ENCODE data around the gene MUL1.
"Not testable (repeated sequence)": the region's sequence is repeated elsewhere in the genome, so short reads cannot be mapped to it uniquely, and the experiment has no call there.

Gene MUL1

DNA sequence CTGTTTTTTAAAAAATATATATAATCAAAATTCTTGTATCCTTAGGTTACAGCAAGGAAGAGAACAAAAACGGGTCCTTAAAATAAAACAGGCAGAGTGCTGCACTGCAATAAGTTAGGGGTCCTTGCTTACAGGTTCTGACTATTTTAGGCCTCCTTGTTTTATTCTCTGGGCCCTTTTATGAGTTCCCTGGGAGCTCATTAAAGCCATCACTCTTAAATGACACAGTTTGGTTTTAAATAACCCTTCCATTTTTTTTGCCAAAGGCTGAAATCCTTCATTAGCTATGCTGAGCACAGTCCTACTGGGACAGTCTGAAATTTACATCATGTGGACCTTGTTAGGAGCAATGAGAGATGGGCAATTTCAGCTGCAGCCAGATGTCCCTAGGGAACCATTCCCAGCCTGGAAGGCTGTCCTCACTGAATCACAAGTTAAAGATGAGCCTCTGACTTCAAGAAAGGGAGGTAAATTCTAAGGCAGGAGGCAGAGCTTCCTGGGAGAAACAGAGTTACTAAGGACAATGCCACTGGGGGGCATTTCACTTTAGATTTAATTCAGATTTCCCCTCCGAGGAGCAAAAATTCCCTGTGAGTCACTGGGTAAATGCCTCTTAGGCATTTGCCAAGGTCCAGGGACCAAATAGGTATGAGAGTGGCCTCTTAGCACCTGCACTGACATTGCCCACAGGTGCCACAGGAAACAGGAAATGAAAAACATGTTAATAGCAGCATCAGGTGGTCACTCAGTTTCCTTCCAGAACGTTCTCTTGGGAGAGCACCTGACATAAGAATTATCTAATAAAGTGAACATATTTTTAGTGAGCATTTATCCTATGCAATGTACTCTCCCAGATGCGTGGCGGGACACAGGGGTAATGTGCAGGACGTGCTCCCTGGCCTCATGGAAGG, 3.8 kb upstream of the MUL1 start:
- peak; percentile 22 for DNase-seq

DNA sequence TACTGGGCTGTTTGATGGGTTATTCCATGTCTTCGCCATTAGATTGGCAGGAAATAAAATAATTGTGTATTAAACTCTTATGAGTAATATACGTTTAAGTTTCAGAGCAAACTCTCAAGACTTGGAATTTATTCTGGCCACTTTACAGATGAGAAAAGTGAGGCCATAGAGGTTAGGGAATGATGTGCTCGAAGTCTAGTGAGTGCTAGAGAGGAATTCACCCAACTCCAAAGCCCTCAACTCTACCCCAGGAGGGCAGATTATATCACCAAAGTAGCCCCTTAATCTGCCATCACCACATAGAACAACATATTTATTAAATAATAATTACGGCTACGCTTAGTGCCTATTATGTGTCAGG, 440 bp upstream of the MUL1 start:
- DNase-seq: no peak

DNA sequence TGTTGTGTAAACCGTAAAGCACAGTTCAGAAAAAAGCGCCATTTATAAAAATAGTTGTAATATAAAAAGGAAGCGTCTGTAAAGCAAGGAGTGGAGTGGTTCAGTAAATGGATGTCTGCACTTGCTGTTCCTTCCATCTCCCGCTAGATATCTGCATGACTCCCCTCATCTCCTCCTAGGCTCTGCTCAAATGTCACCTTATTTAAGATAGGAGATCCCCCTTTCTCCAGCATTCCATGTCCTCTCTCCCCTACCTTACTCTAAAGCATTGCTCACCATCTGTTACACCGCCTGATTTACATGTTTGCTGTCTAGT, 745 bp downstream of the MUL1 start:
- DNase-seq: no peak

DNA sequence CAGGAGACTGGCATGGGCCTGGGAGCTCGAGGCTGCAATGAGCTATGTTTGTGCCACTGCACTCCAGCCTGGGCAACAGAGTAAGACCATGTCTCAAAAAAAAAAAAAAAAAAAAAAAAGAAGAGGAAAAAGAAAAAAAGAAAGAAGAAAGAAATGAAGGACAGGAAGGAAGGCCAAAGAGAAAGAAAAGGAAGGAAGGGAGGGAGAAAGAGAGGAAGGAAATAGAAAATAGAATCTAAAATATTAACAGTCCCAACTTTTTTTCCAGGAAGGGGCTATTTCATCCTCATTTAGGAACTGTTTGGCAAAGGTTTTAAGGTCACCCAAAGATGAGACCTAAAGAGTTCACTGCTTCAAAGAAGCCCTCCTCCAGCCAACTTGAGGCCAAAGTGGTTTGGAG, 2.5 kb downstream of the MUL1 start:
- DNase-seq: no peak

DNA sequence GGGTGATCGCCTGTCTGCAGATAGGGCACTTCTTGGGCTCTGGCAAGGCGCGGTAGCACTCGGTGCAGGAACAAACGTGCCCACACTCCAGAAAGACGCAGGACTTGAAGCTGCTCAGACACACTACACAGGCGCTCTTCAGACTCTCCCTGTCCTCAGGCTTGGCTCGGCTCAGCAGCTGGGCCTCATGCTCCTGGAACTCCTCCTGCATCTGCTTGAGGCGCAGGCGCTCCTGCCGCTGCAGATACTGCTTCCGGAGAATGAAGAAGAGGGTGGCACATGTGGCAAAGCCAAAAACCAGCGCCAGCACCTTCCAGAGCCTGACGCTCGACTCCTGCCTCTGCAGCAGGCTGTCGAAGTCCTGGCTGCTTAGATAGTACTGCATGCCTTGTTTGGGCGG, 7.2 kb downstream of the MUL1 start:
- no peak for DNase-seq

DNA sequence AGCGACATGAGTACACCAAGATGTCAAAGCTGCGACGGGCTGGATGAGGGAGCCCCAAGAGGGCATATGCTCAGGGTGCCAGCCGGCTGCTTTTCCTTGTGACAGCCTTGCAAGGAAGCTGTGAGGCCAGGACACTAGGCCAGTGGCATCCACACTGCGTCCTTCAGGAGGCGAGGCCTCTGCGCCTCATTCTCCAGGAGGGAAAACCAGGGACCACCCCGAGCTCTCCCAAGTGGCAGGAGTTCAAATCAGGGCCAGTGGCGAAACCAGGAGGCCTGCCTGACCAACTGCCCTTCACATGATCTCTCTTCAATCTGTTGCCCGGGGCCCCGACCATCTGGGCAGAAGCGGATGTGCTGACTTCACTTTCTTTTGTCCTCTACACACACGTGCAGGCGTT, 8.2 kb downstream of the MUL1 start:
- DNase-seq: no peak

DNA sequence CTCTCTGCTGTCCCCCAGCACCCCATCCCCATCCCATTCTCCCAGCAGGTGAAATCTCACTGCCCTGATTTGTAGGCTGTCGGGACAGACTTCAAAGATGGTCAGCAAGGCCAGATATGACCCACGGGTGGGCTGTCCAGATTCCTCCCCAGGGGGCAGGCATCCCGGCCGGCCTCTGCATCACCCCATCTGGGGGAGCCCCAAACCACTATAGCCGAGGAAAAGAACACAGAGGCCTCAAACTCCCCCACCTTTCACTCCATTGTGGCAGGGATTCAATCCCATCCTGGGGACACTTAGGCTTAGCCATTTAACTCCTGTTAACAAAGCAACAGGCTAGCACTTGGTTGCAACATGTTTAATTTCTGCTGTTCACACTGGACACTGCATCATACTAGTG, 8.8 kb downstream of the MUL1 start:
- no peak for DNase-seq

DNA sequence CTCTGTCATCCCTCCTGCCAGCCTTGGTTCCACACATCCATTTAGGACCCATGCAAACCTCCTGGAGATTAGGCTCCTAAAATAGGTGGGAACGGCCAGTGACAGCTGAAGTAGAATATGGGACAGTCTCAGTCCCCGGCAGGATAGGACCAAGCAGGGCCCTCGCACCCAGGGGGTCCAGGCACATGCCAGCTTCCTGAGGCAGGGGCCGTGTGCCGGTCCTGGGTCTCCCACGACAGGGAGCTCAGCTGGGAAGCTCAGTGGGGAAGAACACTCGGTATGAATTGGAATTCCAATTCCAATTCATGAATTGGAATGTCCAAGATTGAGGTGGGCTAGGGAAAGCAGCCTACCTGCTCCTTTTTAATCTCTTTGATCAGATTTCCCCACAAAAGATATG, 9.8 kb downstream of the MUL1 start:
- no peak for DNase-seq

DNA sequence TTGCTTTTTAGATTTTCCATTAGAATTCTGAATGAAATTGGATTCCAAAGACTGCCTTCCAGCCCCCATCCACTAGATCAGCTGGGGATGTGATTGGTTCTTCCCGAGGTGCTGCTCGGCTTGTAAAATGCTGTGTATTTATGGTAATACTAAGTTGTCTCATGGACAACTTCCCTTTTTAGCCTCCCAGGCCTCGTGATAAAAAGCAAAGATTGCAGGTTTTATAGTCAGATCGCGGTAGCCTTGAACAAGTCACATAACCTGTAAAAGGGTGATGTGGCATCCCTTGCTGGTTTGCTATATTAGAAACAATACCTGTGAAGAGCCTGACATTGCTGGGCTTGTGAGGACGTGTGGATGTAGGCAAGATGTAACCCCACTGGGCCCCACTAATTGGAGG, 10.4 kb downstream of the MUL1 start:
- no peak for DNase-seq

DNA sequence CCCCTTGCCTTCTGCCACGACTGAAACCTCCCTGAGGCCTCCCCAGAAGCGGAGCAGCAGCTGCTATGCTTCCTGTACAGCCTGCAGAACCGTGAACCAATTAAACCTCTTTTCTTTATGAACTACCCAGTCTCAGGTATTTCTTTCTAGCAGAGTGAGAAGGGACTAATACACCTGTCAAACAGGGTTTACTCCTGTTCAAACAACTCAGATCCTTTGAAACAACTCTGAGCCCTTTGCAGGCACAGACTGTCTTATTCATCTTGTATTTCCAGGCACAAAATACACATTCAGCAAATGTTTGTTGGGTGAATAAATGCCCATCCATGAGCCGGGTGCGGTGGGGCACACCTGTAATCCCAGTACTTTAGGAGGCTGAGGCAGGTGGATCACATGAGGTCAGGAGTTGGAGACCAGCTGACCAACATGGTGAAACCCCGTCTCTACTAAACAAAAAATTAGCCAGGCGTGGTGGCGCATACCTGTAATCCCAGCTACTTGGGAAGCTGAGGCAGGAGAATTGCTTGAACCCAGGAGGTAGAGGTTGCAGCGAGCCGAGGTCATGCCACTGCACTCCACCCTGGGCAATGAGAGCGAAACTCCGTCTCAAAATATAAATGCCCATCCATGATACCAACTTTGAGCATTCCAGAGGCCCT, 11.1 kb downstream of the MUL1 start:
- not testable (repeated sequence) for DNase-seq

DNA sequence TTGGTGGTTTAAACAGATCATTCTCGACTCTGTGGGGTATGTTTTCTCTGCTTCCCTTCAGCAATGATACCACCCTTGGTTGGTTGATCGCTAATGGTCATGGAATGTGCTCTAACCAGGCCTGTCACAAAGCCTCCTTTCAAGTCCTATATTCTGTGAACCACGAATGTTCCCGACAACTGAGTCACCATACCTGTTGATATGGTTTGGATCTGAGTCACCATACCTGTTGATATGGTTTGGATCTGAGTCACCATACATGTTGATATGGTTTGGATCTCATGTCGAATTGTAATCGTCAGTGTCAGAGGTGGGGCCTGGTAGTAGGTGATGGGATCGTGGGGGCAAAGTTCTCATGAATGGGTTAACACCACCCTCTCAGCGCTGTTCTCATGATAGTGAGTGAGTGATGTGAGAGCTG, 11.7 kb downstream of the MUL1 start:
- peak; percentile 29 for DNase-seq

DNA sequence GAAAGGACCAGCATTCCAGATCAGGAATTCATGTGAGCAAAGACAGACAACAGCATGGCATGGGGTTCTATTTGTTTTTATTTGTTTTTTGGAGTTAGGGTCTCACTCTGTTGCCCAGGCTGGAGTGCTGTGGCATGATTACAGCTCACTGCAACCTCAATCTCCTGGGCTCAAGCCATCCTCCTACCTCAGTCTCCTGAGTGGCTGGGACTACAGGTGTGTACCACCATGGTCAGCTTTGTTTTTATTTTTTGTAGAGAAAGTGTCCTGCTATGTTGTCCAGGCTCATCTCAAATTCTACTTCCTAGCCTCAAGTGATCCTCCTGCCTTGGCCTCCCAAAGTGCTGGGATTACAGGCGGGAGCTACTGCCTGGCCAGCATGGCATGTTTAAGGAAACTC, 12.3 kb downstream of the MUL1 start:
- DNase-seq: no peak

DNA sequence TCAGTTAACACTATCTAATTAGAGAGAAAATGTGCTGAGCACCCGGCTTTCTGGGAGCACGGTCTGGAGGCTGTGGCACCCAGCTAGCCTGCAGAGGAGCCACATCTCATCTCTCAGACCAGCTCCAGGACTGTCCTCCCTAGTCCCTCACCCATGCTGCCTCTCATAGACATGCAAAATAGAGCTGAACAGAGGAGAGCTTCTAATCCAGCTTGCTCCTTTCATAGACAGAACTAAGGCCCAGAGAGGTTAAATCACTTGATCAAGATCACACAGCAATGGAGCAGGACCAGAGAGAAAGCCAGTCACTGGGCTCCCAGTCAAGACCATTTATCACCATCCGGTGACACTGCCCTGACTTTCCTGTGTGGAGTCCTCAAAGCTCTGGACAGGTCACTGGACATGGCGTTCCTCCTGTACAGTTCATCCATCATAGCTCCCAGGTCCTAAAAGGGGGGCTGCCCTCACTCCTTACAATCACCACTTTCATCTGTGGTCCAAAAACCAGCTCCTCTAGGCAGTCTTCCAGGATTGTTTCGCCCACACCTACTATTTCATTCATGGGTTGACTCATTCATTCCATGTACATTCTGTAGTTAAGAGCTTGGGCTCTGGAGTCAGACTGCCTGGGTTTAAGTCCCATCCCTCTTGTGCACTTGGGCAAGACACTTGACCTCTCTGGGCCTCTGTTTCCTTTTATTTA, 13.2 kb downstream of the MUL1 start:
- DNase-seq: no peak

DNA sequence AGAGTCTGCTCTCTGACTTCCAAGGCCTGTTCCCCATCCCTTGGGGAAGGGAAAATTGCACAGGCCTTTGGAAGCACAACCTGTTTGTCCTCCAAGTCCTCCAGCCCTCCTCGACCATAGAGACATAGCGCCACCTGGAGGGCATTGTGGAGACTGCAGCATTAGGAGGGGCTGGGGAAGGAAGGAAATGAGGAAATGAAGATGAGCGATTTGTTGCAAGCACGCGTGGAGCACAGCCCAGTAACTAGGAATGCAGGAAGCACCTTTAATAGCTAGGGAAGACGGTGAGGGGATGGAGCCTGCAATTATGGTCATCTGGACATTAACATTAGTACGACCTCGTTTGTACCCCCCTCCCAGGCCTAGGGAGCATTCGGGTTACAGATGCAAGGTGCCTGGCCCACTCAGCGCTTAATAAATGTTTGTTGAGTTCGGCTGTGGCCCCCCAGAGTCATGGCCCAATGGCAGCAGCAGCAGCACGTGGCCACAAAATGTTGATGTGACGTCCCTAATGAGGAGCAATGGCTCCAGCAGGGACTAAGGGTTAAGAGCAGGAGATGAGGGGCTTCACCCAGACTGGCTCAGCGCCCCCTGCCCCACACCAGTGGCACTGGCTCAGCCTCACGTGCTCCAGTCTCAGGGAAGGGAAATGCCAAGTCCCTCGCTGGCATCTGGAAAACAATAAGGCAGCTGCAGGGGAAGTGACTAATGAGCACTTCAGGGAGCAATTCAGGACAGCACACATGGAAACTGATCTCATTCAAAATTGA, 13.9 kb downstream of the MUL1 start:
- DNase-seq: peak; percentile 69

DNA sequence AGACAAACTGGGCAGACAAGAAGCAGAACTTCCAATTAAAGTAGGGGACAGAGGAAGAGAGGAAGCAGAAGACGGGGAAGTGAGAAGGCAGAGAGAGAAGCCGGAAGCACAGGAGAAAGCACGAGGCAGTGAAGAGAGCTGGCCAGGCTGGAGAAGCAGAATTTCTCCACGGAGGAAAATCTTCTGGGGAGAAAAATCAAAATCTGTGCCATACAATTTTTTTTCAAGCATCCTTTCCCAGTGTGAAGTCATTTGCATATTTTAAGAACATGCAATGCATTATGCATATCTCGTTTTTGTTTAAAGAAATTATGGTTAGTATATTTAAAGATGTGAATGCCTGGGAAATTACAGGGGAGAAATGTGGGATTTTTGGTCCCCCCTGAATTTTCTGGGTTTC, 14.6 kb downstream of the MUL1 start:
- DNase-seq: no peak

DNA sequence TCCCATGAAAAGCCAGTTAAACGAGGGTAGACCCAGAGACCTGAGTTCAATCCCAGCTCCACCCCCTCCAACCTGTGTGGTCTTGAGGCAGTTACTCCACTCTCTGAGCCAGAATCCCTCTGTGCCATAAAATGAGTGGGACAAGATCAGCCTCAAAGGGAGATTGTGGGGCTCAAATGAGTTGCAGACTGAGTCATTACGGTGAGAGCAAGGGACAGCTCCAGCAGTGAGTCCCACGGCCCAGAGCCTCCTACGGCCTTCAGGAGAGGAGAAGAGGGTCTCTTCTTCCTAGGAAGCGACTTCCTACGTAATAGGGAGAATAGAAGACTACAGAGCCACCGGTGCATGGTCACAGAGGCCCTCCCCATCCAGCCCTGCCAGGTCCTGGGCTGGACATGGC, 15.2 kb downstream of the MUL1 start:
- DNase-seq: no peak

DNA sequence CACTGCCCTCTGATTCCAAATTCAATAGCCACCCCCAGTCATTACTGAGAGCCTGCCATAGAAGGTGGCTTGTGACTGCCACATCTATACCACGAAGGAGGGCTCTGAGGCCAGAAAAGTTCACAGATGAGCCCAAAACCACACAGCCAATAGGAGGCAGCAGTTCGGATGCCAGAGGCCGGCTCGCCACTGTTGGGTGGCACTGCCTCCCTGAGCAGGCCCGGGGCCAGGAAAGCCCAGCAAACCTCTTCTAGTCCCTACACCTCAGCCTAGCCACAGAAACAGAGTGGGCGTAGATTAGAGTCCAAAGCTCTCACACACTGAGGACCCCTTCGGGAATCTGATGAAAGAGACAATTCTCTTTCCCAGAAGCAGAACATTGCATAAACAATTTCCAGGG, 16.1 kb downstream of the MUL1 start:
- no peak for DNase-seq

DNA sequence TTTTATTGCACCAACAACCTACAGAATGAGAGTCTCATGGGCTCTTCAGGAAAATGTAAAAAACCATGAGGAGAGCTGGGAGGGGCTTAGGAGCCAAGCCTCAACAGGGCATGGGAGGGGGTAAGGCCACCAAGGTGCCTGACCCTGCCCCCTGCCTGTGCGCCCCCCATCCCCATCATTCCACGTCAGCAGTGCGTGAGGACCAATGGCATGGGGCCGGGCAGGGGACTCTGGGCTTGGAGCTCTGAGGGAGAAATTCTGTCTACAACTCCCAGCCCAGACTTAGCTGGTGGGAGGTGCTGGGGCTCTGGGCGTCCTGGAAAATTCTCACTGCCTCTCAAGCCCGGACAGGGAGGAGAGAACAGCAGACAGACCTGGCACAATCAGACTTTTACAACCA, 16.8 kb downstream of the MUL1 start:
- no peak for DNase-seq

DNA sequence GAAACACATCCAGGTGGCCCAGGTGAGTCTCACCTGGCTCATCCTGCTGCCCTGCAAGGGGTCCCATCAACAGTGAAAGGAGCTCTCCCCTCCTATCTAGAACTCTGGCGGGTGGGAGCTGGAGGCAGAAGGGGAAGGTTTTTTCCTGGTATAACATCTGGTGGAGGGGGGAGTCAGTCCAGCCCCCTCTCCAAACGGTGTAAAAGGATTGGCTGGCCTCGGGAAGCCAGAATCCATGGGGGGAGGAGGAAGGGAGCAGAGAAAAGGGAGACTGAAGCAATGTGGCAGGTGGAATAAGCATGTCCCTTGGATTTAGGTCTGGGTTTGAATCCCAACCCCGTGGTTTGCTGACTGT, 20.7 kb downstream of the MUL1 start:
- no peak for DNase-seq

DNA sequence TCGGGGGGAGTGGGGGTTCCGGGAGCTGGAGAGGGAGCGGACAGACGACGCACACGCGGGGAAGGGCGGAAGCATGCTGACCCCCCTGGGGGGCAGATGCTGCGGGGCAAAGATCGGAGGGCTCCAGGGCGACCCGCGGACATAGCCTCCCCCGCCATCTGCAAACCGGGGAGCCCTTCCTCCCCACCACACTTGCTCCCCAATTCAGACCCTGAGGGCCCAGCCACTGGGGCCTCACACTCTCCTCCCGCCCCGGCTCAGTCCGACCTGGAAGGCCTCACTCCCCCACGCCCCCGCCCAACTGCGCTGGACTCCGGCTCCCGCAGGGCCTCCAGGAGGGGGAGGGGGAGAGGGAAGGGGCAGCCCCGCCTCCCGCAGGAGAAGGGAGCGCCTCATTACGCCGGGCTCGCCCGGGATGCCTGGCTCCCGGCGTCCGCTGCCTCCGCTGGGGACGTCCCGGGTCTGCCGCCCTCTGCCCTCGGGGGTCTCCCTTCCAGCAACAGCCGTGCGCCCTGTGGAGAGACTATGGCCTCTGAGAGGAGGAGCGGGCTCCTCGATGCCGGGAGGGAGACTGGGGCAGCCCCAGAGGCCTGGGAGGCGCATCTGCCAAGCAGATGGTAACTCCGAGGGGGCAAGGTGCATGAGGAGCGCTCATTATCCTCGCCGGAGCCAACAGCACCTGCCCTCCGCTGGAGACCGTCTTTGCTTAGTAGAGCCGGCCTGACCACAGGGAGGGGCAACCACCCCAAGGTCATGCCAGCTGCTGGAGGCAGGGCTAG, 21.3 kb downstream of the MUL1 start:
- DNase-seq: peak; percentile 17

DNA sequence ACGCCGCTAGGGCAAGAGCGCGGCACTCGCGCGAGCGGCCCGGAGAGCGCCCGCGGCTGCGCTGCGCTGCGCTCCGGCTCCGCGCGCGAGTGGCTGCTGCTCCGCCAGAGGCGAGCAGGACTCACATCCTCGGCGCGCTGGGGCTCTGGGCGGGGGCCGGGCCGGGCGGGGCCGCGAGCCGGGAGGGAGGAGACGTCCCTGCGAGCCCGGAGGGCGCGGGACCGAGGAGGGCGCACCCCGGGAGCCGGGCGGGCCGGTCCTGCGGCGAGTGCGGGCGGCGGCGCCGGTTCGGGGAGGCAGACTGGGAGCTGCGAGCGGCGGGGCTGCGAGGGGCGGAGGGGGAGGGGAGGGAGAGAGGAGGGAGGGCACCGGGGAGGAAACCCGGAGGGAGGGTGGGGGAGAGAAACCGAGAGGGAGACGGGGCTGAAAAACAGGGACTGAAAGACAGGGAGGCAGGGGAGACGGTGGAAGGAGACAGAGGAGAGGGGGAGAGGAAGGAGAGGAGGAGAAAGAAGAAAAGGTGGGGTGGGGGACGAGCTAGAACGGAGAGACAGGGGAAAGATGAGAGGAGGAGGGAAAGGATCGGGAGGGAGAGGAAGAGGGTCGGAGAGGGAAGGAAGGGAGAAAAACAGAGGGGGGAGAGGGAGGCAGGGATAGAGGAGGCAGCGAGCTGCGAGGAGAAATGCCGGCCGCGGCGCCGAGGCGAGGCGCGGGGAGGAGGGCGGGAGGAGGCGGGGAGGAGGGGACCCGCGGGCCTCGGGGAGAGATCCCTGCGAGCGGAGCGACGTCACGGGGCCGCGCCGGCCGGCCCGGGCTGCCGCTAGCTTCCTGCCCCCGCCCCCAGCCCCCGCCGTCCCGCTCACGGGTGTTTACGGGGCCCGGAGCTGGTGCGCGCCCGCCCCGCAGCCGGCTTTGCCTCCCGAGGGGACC, 22.2 kb downstream of the MUL1 start, which contains the start of gene CAMK2N1:
Gene CAMK2N1 (minus strand): TSS at position 684 of the 930 bp plus-strand sequence. CDS start 831 bp downstream, outside the sequence.
- DNase-seq: peak; percentile 39

All from T1000 (cell line).